NCI-H2107 treated with DMSO at 0.1 percent for 48 hours (cell line): ENCODE data around the gene LY9.
A peak's percentile ranks its signal among the peaks of the same experiment; 100 is the strongest.
"Not testable (repeated sequence)": the region's sequence is repeated elsewhere in the genome, so short reads cannot be mapped to it uniquely, and the experiment has no call there.

Experiments
- DNase-seq: peaks from one replicate; lab custom pipeline; 2025; ENCODE audit not compliant: unreplicated experiment; lab: John Stamatoyannopoulos, UW

LY9 gene

DNA sequence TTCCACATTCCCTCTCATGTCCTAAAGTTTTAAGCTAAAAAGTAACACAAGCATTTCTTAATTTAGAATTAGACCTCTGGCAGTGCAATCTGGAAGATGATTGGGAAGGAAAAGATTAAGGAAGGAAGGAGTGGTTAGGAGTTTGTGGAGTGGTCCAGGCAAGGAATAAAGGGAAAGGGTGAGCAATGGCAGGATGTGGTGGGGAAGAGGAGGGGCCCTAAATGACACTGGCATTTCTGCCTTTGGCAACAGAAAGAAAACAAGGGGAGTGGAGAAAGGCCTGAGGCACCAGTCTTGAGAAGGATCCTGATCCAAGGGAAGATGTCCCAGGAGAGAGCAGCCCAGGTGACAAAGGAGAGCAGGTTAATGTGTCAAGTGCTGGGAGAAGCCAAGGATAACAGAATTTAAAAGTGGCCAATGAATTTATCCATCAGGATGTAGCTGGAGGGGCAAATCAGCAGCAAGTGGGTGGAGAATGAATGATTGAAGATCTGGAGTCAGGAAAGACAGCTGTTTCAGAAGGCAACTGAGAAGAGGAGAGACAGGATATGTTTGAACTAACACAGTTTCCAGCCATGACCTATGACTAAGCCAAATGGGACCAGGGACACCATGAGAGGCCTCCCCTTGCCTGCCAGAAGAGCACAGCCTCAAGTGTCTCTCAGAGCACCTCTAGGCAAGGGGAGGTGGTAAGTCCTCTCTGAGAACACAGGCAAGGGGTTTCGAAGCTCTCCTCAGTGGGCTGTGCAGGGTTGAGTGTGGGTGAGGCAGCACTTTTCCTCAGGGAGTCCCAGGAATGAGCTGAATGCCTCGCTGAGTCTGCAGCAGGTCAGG lies 20.9 kb upstream of the LY9 start:
- no peak for DNase-seq

DNA sequence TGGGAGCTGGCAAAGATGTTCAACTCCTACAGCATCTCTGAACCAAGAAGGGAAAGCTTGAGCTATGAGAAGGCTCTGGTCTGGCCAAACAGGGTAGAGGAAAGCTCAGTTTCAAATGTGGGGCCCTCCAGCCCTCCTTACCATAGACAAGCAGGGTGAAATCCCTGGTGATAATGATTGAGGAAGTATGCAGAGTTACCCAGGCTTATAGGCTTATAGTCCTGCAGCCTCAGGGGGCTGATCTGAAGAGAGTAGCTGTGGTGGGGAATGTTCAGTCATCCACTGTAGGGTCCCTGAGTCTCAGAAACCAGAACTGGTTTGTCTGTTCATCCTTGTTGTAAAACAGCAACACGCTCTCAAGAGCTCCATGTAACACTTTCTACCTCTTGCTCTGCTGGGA lies 19.8 kb upstream of the LY9 start:
- no peak for DNase-seq

DNA sequence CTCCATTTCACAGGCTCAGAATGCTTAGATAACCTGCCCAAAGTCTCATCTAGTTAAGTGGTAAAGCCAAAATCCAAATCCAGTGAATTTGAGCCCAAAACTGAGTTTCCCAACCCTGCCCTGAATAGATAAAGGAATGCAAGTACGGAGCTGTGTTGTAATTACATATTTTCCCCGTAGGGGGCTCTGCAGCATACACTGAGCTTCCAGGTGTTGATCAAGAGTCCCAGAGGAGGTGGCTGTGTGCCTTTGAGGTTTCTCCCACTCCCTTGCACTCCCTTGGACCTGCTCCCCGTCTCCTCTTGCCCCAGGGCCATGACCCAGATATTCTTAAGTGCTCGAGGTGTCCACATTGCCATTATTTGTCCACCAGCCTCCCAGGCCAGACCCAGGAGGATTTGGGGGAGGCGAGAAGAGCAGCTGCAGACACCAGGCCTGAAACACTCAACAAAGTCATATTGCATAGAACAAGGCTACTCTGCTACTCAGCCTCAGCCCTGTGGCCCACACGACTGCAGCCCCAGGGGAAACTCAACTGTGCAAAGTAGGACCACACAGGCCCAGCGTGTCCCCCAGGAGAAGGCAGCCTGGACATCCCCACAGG lies 18.4 kb upstream of the LY9 start:
- DNase-seq: peak; percentile 16

DNA sequence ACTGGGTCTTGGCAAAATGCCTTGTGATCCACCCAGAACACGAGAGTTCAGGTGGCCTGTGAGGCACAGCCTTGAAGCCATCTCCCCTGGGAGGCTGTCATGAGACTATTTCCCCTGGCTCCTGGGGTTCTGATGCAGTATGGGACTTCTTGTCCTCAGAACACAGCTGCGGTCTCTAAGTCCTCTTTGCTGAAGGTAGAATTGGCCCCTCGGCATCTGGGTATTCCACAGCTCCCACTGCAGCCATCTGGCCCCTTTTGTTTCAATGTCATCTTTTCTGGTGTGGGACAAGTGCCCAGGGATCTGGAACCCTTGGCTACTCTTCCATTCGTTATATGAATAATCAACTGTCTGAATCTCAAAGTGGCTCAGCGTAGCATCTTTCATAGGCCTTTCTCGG lies 17.0 kb upstream of the LY9 start:
- DNase-seq: no peak

DNA sequence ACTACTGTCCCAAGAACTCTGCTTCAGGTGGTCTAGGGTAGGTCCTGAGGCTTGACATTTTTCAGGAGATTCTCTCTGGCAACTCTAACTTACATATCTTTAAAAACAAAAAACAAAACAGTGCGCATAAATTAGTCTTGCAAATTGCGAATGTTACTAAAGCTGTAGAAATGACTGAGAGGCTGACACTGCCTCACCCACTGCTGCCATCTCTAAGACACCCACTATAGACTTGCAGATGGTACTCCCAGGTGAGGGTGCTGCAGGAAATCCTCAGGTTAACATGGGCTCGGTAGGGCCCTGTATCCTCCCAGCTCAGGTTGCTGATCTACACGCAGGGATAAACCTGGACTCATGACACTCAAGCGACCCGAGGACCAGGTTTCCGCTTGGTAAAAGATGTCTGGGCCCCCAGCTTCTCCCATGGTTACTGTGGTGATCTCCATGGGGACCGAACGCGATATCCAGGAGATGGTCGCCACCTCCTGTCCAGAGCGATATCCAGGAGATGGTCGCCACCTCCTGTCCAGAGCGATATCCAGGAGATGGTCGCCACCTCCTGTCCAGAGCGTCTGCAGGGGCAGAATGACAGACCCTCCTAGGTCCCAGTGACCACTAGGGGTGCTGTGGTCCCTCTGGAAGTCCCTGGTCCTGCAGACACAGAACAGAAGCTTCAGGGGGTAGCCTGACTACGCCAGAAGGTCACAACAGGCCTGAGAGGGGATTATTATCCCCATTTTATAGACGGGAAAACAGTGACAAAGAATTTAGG lies 16.2 kb upstream of the LY9 start:
- DNase-seq: no peak

DNA sequence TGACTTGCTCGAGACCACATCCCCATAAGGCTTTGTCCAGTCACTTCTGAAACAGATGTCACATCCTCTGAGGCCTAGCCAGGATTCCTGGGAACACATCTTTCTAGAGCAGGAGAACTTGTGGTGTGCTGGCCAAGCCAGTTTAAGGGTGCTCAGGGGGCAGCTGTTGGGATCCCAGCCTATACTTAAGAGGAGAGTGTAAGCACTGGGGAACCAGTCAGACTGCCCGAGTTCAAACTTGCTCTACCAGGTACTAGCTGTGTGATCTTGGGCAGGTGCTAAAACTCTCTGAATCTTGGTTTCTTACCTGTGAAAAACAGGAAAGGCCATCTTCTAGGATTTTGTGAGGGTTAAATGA lies 15.6 kb upstream of the LY9 start:
- DNase-seq: no peak

DNA sequence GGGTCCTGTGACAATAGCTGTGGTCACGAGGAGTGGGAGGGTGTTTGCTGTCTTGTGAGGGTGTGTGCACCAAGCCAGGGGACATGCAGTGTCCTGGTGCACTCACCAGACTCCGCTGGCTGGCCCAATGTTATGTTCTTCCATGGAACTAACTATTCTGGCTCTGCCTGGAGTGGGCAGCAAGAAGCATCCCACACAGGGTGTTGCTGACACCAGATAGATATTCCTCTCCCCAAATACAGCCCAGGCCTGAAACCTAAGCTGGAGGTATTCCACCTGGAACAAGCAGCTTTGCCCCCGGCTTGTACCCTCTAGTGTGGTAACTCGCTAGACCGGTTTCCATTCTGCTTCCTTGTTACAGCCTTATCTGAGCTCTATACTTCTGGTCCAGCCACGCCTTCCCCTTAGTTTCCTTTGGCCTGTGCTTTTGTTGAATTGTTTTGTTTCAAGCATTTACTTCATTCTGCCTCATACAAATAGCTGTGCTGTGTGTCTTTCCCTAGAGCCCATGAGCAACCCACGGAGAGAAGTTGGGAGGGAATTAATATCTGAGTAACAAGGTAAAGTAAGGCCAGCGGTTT lies 14.7 kb upstream of the LY9 start:
- DNase-seq: no peak

DNA sequence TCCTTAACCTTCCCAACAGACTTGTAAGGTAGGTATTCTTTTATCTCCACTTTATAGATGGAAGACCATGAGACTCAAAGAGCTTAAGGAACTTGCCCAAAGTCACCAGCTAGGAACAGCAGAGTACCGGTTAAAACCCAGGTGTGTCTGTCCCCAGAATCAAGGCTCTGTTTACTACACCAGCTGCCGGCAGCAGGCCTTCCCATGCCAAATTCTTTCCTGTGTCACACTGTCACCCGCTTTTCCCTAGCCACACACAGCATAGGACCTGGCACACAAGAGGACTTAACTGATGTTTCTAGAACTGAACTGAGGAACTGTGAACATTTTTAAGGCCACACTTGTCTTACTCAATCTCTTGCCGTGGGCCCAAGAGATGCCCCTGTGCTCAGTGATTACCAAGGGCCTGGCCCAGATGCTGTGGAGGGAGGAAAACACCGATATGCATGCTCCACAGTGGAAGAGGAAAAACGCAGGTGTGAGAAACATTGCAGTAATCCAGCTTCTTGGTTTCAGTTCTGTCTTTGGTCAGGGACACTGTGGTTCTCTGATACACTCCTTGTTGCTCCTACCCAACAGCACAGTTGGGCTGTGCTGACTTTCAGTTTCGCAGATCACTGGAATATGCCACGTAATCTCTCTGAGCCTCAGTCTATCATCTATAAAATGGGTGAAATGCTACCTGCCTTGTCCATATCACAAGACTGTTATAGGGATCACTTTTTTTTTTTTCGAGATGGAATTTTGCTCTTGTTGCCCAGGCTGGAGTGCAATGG lies 13.9 kb upstream of the LY9 start:
- DNase-seq: no peak

DNA sequence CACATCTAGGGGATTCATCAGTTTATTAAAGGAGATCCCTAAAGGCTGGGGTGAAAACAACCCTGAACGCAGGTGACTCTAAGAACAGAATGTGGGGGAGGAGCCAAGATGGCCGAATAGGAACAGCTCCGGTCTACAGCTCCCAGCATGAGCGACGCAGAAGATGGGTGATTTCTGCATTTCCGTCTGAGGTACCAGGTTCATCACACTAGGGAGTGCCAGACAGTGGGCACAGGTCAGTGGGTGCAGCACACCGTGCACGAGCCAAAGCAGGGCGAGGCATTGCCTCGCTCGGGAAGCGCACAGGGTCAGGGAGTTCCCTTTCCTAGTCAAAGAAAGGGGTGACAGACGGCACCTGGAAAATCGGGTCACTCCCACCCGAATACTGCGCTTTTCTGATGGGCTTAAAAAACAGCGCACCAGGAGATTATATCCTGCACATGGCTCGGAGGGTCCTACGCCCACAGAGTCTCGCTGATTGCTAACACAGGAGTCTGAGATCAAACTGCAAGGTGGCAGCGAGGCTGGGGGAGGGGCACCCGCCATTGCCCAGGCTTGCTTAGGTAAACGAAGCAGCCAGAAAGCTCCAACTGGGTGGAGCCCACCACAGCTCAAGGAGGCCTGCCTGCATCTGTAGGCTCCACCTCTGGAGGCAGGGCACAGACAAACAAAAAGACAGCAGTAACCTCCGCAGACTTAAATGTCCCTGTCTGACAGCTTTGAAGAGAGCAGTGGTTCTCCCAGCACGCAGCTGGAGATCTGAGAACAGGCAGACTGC lies 12.8 kb upstream of the LY9 start:
- DNase-seq: not testable (repeated sequence)

DNA sequence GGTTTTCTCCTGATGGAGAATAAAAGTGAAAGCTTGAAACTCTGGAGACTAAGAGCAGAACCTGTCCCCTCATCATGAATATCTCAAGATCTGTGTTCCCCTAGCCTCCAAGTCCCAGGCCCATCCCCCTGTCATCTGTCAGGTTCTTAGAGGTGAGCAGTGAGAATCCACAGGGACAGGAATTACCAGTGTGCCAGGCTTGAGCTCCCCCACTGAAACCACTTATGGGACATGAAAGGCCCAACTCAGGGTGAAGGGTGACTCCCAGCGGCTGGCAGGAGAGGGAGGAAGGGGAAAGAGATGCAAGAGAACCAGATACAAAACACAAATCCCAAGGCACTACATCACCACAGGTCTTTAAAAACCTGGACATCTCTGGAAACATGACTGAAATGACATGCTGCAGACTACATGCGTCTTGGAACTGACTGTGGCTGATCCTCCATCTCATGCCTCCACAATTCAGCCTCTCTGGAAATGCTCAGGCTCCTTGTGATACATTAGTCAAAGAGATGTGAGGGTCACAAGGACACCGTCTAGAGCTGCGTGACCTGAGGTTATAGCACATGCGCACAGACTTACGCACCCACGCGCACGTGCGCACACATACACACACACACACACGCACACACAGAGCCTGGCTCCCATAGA lies 6.8 kb upstream of the LY9 start:
- no peak for DNase-seq

DNA sequence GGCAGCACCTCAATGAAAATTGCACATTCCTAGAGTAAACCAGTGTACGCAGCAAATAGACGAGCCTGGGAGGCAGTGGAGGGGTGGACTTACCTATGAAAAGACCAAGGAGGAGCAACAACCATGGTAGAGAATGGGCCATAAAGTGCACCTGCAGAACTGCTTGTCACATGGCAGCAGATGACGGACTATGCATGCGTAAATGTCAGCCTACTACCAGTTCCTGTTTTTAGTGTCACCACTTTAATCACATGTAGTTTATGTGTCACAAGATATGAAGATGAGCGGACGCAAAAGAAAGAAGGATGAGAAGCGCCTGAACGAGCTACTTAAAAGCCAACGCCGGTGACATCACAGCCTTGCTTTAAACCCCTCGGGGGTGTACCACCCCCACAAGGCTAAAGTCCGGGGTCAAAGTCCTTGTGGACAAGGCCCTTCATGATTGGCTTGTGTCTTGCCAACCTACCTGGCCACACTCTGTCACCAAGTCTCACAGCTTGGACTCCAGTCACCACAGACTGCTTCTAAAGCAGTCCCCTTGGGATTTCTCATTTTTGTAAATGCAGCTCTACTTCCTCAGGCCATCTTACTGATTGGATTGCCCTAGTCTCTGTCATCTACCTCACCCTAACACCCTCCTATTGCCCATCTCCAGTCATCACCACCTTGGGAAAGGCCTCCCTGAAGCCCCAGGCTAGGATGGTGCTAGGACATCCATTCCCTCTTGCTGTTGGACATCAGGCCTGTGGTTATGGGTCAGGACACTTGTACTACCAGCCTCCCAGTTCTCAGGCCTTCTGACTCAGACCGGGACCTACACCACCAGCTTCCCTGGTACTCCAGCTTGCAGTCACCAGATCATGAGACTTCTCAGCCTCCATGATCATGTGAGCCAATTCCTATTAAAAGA lies 6.0 kb upstream of the LY9 start:
- no peak for DNase-seq

DNA sequence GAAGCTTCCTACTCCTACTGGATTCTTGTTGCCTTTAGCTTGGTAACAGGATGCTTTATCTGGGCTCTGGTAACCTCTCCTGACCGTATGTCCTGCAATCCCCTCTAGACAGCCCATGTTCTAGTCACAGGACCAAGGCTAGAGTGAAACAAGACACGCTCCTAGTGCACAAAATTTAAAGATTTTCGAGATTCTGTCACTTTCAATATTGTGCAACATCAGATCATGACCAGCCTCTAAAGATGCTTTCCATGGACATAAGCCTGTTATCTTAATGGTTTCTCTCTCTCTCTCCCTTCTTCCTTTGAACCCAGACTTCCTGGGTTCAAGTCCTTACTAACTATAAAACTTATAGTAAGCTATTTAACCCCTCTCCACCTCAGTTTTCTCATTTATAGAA lies 1.6 kb upstream of the LY9 start:
- no peak for DNase-seq

DNA sequence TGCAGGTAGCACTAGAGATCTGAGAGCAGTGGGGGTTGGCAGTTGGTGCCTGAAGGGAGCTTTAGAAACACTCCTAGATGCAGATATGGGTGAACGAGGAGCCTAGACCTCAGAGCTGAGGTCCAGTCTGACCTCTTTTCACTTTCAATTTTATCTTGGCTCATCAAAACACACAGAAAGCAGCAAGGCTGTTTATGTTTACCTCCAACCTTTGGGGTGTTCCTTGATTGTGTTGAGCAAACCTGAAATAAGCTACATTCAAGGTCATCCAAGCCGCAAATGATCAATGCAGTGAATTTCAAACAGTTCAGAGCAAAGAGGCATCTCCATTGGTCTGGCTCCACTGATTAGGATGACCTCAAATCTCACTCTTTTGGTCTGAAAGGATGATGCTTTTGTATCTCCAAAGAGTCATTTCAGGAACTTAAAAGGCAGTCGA lies 1.3 kb downstream of the LY9 start:
- DNase-seq: no peak

DNA sequence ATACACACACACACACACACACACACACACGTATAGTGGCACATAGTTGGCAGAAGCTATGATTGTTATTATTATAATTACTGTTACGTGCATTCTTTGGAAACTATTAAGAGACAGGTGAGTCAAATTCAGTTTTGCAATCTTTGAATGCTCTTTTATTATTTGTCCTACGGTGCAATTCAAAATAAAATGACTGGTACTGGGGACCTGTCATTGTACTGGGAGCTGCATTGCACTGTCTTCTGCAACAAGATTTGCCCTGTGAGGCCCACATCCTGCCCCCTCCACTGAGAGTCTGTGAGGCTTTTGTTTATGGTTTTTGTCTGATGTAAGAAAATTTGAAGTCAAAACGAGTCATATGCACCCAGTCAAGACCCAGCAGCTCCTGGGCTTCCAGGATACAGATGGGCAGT lies 1.9 kb downstream of the LY9 start:
- DNase-seq: no peak

DNA sequence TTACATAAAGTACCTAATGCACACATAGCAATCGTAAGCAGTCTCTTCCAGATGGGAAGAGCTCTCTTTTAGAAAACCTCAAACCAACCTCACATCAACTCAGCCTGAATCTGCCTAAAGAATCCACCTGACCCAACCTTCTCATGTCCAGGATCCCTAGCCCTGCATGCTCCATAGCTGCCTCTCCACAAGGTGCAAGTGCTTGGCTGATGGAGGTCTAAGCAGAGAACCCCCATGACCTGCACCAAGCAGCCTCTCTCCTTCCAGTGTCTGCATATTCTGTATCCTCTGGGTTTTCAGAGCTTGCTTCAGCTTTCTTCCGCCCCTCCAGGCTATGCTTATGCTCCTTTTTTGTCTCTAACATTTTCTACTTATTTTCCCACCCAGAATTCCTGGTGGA lies 2.5 kb downstream of the LY9 start:
- no peak for DNase-seq

DNA sequence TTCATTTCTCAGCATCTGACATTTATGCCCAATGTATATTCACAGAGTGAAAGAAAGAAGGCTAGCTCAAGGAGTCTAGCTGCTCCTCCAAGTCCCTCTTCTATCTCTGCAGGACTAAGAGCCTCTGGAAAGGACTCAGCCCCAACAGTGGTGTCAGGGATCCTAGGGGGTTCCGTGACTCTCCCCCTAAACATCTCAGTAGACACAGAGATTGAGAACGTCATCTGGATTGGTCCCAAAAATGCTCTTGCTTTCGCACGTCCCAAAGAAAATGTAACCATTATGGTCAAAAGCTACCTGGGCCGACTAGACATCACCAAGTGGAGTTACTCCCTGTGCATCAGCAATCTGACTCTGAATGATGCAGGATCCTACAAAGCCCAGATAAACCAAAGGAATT lies 3.7 kb downstream of the LY9 start:
- no peak for DNase-seq

DNA sequence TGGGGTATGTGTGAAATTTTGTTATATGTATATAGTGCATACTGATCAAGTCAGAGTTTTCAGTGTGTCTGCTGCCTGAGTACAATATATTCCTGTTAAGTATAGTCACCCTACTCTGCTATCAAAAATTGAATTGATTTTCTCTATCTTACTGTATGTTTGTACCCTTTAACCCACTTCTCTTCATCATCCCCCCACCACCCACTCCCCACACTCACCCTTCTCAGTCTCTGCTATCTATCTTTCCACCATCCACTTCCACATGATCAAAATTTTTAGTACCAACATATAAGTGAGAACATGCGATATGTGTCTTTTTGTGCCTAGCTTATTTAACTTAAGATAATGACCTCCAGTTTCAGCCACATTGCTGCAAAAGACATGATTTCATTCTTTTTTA lies 4.2 kb downstream of the LY9 start:
- DNase-seq: no peak

DNA sequence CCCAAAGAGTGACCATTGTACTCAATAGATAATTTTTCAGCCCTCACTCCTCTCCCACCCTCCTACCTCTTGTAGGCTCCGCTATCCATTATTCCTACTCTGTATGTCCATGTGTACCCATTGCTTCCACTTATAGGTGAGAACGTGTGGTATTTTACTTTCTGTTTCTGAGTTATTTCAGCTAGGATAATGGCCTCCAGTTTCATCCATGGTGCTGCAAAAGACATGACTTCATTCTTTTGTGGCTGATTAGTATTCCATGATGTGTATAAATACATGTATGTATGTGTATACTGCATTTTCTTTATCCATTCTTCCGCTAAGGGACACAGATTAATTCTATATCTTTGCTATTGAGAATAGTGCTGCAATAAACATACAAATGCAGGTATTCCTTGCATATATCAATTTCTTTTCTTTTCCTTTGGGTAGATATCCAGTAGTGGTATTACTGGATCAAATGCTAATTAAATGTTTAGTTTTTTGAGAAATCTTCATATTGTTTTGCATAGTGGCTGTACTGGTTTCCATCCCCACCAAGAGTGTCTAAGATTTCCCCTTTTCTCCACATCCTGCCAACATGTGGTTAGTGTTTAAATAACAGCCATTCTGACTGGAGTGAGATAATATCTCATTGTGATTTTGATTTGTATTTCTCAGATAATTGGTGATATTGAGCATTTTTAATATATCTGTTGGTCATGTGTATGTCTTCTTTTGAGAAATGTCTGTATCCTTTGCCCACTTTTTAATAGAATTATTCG lies 4.9 kb downstream of the LY9 start:
- DNase-seq: no peak
